ENCODE measurements around the gene CCDC92. TPM values are rescaled to one million over a fixed set of nuclear protein-coding genes. Genes with fewer than 3 reads are reported as not detected.

The CCDC92 gene
- total RNA-seq, 2 donors from 2014 or later: 21.1 to 31.0 TPM

GRCh38 chr12:124008595-124008994, 36.0 kb upstream of the CCDC92 start:
- DNase-seq (no peak), ATAC-seq (replicated peaks in 1 of 2) (no peak)
- H3K27me3 Mint-ChIP-seq (ENCODE audit: low read depth): no peaks in the 10 kb centered on the region
- H3K36me3 Mint-ChIP-seq (ENCODE audit: insufficient read depth in 2 of 2): peaks cover 7 to 14% of the 10 kb centered on the region in 2 donors
- H3K27ac Mint-ChIP-seq: peak overlapping the region; percentile 5
- H3K4me1 Mint-ChIP-seq (ENCODE audit: low read depth): peaks cover 34% of the 10 kb centered on the region
- H3K4me3 Mint-ChIP-seq: no peak overlapping the region
- no peaks in the 10 kb centered on the region for H3K9me3 Mint-ChIP-seq

- H3K36me3 Mint-ChIP-seq (ENCODE audit: insufficient read depth in 2 of 2): peaks cover 7 to 12% of the 10 kb centered on the region in 2 donors
- H3K4me1 Mint-ChIP-seq (ENCODE audit: low read depth): peaks cover 34% of the 10 kb centered on the region
- peak overlapping the region; percentile 9 to 33 for H3K4me3 Mint-ChIP-seq
- H3K27me3 Mint-ChIP-seq (ENCODE audit: low read depth): no peaks in the 10 kb centered on the region
- DNase-seq: no peak
- H3K9me3 Mint-ChIP-seq: no peaks in the 10 kb centered on the region
- peak overlapping the region; percentile 5 for H3K27ac Mint-ChIP-seq
- ATAC-seq (replicated peaks in 1 of 2): peak; percentile 61 to 63
Measured at GRCh38 chr12:124007826-124008570, 35.4 kb upstream of the CCDC92 start.

- H3K27ac Mint-ChIP-seq: peak overlapping the region; percentile 73
- peak overlapping the region; percentile 61 to 76 for H3K4me3 Mint-ChIP-seq
Measured at GRCh38 chr12:124006846-124007713, 34.4 kb upstream of the CCDC92 start.

GRCh38 chr12:124006085-124006845, 33.6 kb upstream of the CCDC92 start:
- peak overlapping the region; percentile 73 for H3K27ac Mint-ChIP-seq
- no peaks in the 10 kb centered on the region for H3K9me3 Mint-ChIP-seq
- no peaks in the 10 kb centered on the region for H3K27me3 Mint-ChIP-seq (ENCODE audit: low read depth)
- peak; percentile 34 to 37 for DNase-seq
- peak; percentile 70 to 74 for ATAC-seq (replicated peaks in 1 of 2)
- peaks cover 2 to 7% of the 10 kb centered on the region in 2 donors for H3K36me3 Mint-ChIP-seq (ENCODE audit: insufficient read depth in 2 of 2)
- H3K4me3 Mint-ChIP-seq: peak overlapping the region; percentile 61 to 76
- H3K4me1 Mint-ChIP-seq (ENCODE audit: low read depth): peaks cover 34% of the 10 kb centered on the region

More at GRCh38 chr12:124006846-124007713, 34.4 kb upstream of the CCDC92 start:
- DNase-seq: no peak
- Mint-ChIP-seq H3K9me3 (no peaks in the 10 kb centered on the region), H3K36me3 (ENCODE audit: insufficient read depth in 2 of 2) (peaks cover 4 to 11% of the 10 kb centered on the region in 2 donors), H3K27me3 (ENCODE audit: low read depth) (no peaks in the 10 kb centered on the region), H3K4me1 (ENCODE audit: low read depth) (peaks cover 34% of the 10 kb centered on the region)
- ATAC-seq (replicated peaks in 1 of 2): no peak

- no peak overlapping the region for H3K4me3 Mint-ChIP-seq
- ATAC-seq (replicated peaks in 1 of 2) (no peak), DNase-seq (no peak)
- peaks cover 2 to 7% of the 10 kb centered on the region in 2 donors for H3K36me3 Mint-ChIP-seq (ENCODE audit: insufficient read depth in 2 of 2)
- no peak overlapping the region for H3K27ac Mint-ChIP-seq
- H3K4me1 Mint-ChIP-seq (ENCODE audit: low read depth): peaks cover 34% of the 10 kb centered on the region
- no peaks in the 10 kb centered on the region for H3K9me3 Mint-ChIP-seq
- H3K27me3 Mint-ChIP-seq (ENCODE audit: low read depth): no peaks in the 10 kb centered on the region
Measured at GRCh38 chr12:124004233-124004875, 31.7 kb upstream of the CCDC92 start.

- ATAC-seq (replicated peaks in 1 of 2) (no peak), DNase-seq (no peak)
- H3K27ac Mint-ChIP-seq: no peak overlapping the region
- H3K36me3 Mint-ChIP-seq (ENCODE audit: insufficient read depth in 2 of 2): peaks cover under 1 to 5% of the 10 kb centered on the region in 2 donors
- no peaks in the 10 kb centered on the region for H3K27me3 Mint-ChIP-seq (ENCODE audit: low read depth)
- no peaks in the 10 kb centered on the region for H3K9me3 Mint-ChIP-seq
- peaks cover 22% of the 10 kb centered on the region for H3K4me1 Mint-ChIP-seq (ENCODE audit: low read depth)
- H3K4me3 Mint-ChIP-seq: no peak overlapping the region
Measured at GRCh38 chr12:124002654-124003053, 30.0 kb upstream of the CCDC92 start.

GRCh38 chr12:124002021-124002644, 29.5 kb upstream of the CCDC92 start:
- no peak for DNase-seq
- Mint-ChIP-seq H3K36me3 (ENCODE audit: insufficient read depth in 2 of 2) (peaks cover 0 to 4% of the 10 kb centered on the region in 2 donors), H3K4me3 (no peak overlapping the region), H3K27ac (no peak overlapping the region), H3K27me3 (ENCODE audit: low read depth) (no peaks in the 10 kb centered on the region), H3K9me3 (no peaks in the 10 kb centered on the region), H3K4me1 (ENCODE audit: low read depth) (peaks cover 17% of the 10 kb centered on the region)
- no peak for ATAC-seq (replicated peaks in 1 of 2)

GRCh38 chr12:124001343-124001742, 28.7 kb upstream of the CCDC92 start:
- DNase-seq (no peak), ATAC-seq (replicated peaks in 1 of 2) (no peak)
- peaks cover 0 to 3% of the 10 kb centered on the region in 2 donors for H3K36me3 Mint-ChIP-seq (ENCODE audit: insufficient read depth in 2 of 2)
- no peaks in the 10 kb centered on the region for H3K9me3 Mint-ChIP-seq
- no peak overlapping the region for H3K27ac Mint-ChIP-seq
- peaks cover 12% of the 10 kb centered on the region for H3K4me1 Mint-ChIP-seq (ENCODE audit: low read depth)
- H3K4me3 Mint-ChIP-seq: no peak overlapping the region
- no peaks in the 10 kb centered on the region for H3K27me3 Mint-ChIP-seq (ENCODE audit: low read depth)

GRCh38 chr12:124000111-124000510, 27.5 kb upstream of the CCDC92 start:
- H3K9me3 Mint-ChIP-seq: no peaks in the 10 kb centered on the region
- no peaks in the 10 kb centered on the region for H3K36me3 Mint-ChIP-seq (ENCODE audit: insufficient read depth in 2 of 2)
- H3K4me1 Mint-ChIP-seq (ENCODE audit: low read depth): peaks cover 15% of the 10 kb centered on the region
- H3K27ac Mint-ChIP-seq: no peak overlapping the region
- no peak for ATAC-seq (replicated peaks in 1 of 2)
- DNase-seq: no peak
- no peaks in the 10 kb centered on the region for H3K27me3 Mint-ChIP-seq (ENCODE audit: low read depth)
- H3K4me3 Mint-ChIP-seq: no peak overlapping the region

- H3K9me3 Mint-ChIP-seq: no peaks in the 10 kb centered on the region
- H3K4me1 Mint-ChIP-seq (ENCODE audit: low read depth): peaks cover 23% of the 10 kb centered on the region
- H3K27ac Mint-ChIP-seq: no peak overlapping the region
- DNase-seq (no peak), ATAC-seq (replicated peaks in 1 of 2) (no peak)
- no peaks in the 10 kb centered on the region for H3K27me3 Mint-ChIP-seq (ENCODE audit: low read depth)
- H3K36me3 Mint-ChIP-seq (ENCODE audit: insufficient read depth in 2 of 2): no peaks in the 10 kb centered on the region
- no peak overlapping the region for H3K4me3 Mint-ChIP-seq
Measured at GRCh38 chr12:123998991-123999359, 26.3 kb upstream of the CCDC92 start.

GRCh38 chr12:123998344-123998990, 25.8 kb upstream of the CCDC92 start:
- H3K27ac Mint-ChIP-seq: no peak overlapping the region
- no peaks in the 10 kb centered on the region for H3K9me3 Mint-ChIP-seq
- H3K4me3 Mint-ChIP-seq: no peak overlapping the region
- no peak for ATAC-seq (replicated peaks in 1 of 2)
- no peaks in the 10 kb centered on the region for H3K27me3 Mint-ChIP-seq (ENCODE audit: low read depth)
- DNase-seq: no peak
- H3K4me1 Mint-ChIP-seq (ENCODE audit: low read depth): peaks cover 23% of the 10 kb centered on the region
- H3K36me3 Mint-ChIP-seq (ENCODE audit: insufficient read depth in 2 of 2): no peaks in the 10 kb centered on the region

- DNase-seq (no peak), ATAC-seq (replicated peaks in 1 of 2) (no peak)
- Mint-ChIP-seq H3K4me1 (ENCODE audit: low read depth) (peaks cover 23% of the 10 kb centered on the region), H3K27me3 (ENCODE audit: low read depth) (no peaks in the 10 kb centered on the region), H3K9me3 (no peaks in the 10 kb centered on the region), H3K27ac (no peak overlapping the region), H3K36me3 (ENCODE audit: insufficient read depth in 2 of 2) (no peaks in the 10 kb centered on the region), H3K4me3 (no peak overlapping the region)
Measured at GRCh38 chr12:123997908-123998307, 25.3 kb upstream of the CCDC92 start.

Measured in activated T-cell treated with anti-CD3 and anti-CD28 coated beads, Interleukin-2, amount 50 U/mL, for 72 hours (primary cell).